ENCODE results near the gene CFAP410.

DNA sequence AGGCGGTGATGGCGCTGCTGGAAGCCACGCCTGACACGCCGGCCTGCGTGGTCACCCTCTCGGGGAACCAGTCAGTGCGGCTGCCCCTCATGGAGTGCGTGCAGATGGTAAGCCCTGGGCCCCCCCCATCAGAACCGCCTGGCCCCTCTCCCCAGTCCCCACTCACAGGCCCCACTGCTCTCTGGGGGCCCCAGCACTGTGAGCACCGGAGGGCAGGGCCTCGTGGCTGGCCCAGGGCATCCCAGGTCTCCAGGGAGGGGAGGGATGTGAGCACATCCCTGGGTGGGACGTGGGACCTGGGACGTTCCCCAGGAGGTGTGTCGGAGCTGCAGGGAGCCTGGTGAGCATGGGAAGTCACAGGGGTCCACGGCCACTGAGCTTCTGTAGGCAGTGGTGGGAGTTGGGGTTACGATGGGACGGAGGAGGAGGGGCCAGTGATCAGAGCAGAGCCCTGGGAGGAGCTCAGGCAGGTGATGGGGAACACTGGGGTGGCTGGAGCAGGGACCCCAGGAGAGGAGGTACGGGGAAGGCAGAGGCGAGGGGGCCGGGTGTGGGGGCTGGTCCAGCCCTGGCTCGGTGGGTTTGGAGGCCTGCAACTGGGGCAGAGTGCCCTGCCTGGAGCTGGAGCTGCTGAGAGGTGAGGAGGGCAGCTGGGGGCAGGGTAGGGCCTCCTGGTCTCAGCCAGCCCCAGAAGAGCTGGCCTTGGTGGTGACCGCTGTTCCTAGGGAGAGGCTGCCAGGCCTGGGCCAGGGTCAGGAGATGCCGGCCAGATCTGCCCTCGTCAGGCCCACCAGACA lies 20.5 kb downstream of the CFAP410 start:
- TF ChIP-seq, protein P1, sequence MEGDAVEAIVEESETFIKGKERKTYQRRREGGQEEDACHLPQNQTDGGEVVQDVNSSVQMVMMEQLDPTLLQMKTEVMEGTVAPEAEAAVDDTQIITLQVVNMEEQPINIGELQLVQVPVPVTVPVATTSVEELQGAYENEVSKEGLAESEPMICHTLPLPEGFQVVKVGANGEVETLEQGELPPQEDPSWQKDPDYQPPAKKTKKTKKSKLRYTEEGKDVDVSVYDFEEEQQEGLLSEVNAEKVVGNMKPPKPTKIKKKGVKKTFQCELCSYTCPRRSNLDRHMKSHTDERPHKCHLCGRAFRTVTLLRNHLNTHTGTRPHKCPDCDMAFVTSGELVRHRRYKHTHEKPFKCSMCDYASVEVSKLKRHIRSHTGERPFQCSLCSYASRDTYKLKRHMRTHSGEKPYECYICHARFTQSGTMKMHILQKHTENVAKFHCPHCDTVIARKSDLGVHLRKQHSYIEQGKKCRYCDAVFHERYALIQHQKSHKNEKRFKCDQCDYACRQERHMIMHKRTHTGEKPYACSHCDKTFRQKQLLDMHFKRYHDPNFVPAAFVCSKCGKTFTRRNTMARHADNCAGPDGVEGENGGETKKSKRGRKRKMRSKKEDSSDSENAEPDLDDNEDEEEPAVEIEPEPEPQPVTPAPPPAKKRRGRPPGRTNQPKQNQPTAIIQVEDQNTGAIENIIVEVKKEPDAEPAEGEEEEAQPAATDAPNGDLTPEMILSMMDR (IDR thresholded peaks at IDR 0.05; ENCODE audit: low read depth, low read length): no peak
- TF ChIP-seq, protein P2, sequence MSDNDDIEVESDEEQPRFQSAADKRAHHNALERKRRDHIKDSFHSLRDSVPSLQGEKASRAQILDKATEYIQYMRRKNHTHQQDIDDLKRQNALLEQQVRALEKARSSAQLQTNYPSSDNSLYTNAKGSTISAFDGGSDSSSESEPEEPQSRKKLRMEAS (IDR thresholded peaks at IDR 0.05; ENCODE audit: low read depth, low read length): no peak
- TF ChIP-seq POLR2A (IDR thresholded peaks at IDR 0.05; ENCODE audit: extremely low read depth, insufficient read length): no peak
